ENCODE results near the gene HLA-G.
A peak's percentile ranks its signal among the peaks of the same experiment; 100 is the strongest.
"Not testable (repeated sequence)": the region's sequence is repeated elsewhere in the genome, so short reads cannot be mapped to it uniquely, and the experiment has no call there.

Gene HLA-G

GRCh38 chr6:29827579-29828470 lies at the start of gene HLA-G:
Gene HLA-G (plus strand): TSS chr6:29827825. CDS start chr6:29827845, 20 bp downstream.
- DNase-seq: no peak

- not testable (repeated sequence) for DNase-seq
Measured at GRCh38 chr6:29780019-29780698, 47.5 kb upstream of the HLA-G start.

- no peak for DNase-seq
Measured at GRCh38 chr6:29789176-29789575, 38.4 kb upstream of the HLA-G start.

- DNase-seq: peak; percentile 16
Measured at GRCh38 chr6:29790626-29791025, 37.0 kb upstream of the HLA-G start.

GRCh38 chr6:29791162-29791561 lies 36.5 kb upstream of the HLA-G start:
- DNase-seq: no peak

- no peak for DNase-seq
Measured at GRCh38 chr6:29791786-29792122, 35.9 kb upstream of the HLA-G start.

GRCh38 chr6:29792123-29793035 lies 35.2 kb upstream of the HLA-G start:
- no peak for DNase-seq

- DNase-seq: no peak
Measured at GRCh38 chr6:29793036-29793356, 34.6 kb upstream of the HLA-G start.

GRCh38 chr6:29793796-29794195 lies 33.8 kb upstream of the HLA-G start:
- DNase-seq: no peak

GRCh38 chr6:29796026-29796425 lies 31.6 kb upstream of the HLA-G start:
- DNase-seq: no peak

- peak; percentile 78 for DNase-seq
Measured at GRCh38 chr6:29797135-29797534, 30.5 kb upstream of the HLA-G start.

- DNase-seq: no peak
Measured at GRCh38 chr6:29797966-29798365, 29.7 kb upstream of the HLA-G start.

- no peak for DNase-seq
Measured at GRCh38 chr6:29800254-29800653, 27.4 kb upstream of the HLA-G start.

- no peak for DNase-seq
Measured at GRCh38 chr6:29806387-29806786, 21.2 kb upstream of the HLA-G start.

GRCh38 chr6:29809249-29809648 lies 18.4 kb upstream of the HLA-G start:
- no peak for DNase-seq

- no peak for DNase-seq
Measured at GRCh38 chr6:29810371-29810770, 17.3 kb upstream of the HLA-G start.

GRCh38 chr6:29811377-29811776 lies 16.2 kb upstream of the HLA-G start:
- no peak for DNase-seq

- DNase-seq: no peak
Measured at GRCh38 chr6:29813066-29813465, 14.6 kb upstream of the HLA-G start.

GRCh38 chr6:29813809-29814208 lies 13.8 kb upstream of the HLA-G start:
- peak; percentile 10 for DNase-seq

GRCh38 chr6:29814379-29815117 lies 13.1 kb upstream of the HLA-G start:
- DNase-seq: no peak

- no peak for DNase-seq
Measured at GRCh38 chr6:29815118-29815750, 12.4 kb upstream of the HLA-G start.

GRCh38 chr6:29816030-29816429 lies 11.6 kb upstream of the HLA-G start:
- no peak for DNase-seq
